Bronchial epithelial cell (primary cell): ENCODE measurements around the gene PKDCC. TPM values are rescaled to one million over a fixed set of nuclear protein-coding genes. Genes with fewer than 3 reads are reported as not detected.

ENCODE experiments used
- DNase-seq: peaks from one replicate; pipeline ENCODE4 v3.0.0-alpha.2; 2010; ENCODE audit warnings: low read depth
- FAIRE-seq: peaks from 2 replicates; lab custom pipeline; 2011; peaks lifted over from hg19 to GRCh38; lab: Jason Lieb, UNC
- H3K27me3 ChIP-seq: 2 replicates; pipeline ENCODE4 v1.5.1; 2011; ENCODE audit warnings: low read length; ENCODE audit not compliant: control insufficient read depth, insufficient read depth
- H3K36me3 ChIP-seq: 2 replicates; pipeline ENCODE4 v1.5.1; 2011; ENCODE audit warnings: low read length; ENCODE audit not compliant: control insufficient read depth, insufficient read depth
- H3K4me3 ChIP-seq: 2 replicates; pipeline ENCODE4 v1.5.1; 2011; ENCODE audit warnings: mild to moderate bottlenecking, low read depth, low read length, control low read depth
- CTCF ChIP-seq: IDR thresholded peaks from 2 replicates; pipeline ENCODE4 v1.5.1; 2011; ENCODE audit warnings: mild to moderate bottlenecking, moderate library complexity, low read length, control low read depth, inconsistent platforms; ENCODE audit not compliant: insufficient read depth, severe bottlenecking
- total RNA-seq: library from RNA; depleted of rRNA; stranded (reverse); fragments of >200 nt; gene quantifications from 2 replicates; pipeline ENCODE4 v1.2.1, GENCODE V29; 2014

Gene PKDCC
- total RNA-seq, 1 donor from 2014 or later: 0.79 TPM

- no peak for TF ChIP-seq CTCF
- Histone ChIP-seq H3K27me3 (no peaks in the 10 kb centered on the region), H3K4me3 (no peak overlapping the region), H3K36me3 (no peaks in the 10 kb centered on the region)
- no peak for DNase-seq
- FAIRE-seq: no peak
Measured at GRCh38 chr2:42085706-42086487, 38.1 kb downstream of the PKDCC start.

GRCh38 chr2:42086500-42086953, 38.7 kb downstream of the PKDCC start:
- Histone ChIP-seq H3K27me3 (no peaks in the 10 kb centered on the region), H3K36me3 (no peaks in the 10 kb centered on the region), H3K4me3 (no peak overlapping the region)
- peak; percentile 72 for TF ChIP-seq CTCF
- DNase-seq (peak; percentile 51), FAIRE-seq (no peak)

- FAIRE-seq: no peak
- H3K36me3 ChIP-seq: no peaks in the 10 kb centered on the region
Measured at GRCh38 chr2:42087137-42087856, 39.5 kb downstream of the PKDCC start.

GRCh38 chr2:42087857-42088195, 40.0 kb downstream of the PKDCC start:
- TF ChIP-seq CTCF: no peak
- Histone ChIP-seq H3K4me3 (no peak overlapping the region), H3K36me3 (no peaks in the 10 kb centered on the region)

More at GRCh38 chr2:42087137-42087856, 39.5 kb downstream of the PKDCC start:
- no peak for DNase-seq
- no peak overlapping the region for H3K4me3 ChIP-seq
- TF ChIP-seq CTCF: no peak
- H3K27me3 ChIP-seq: no peaks in the 10 kb centered on the region

GRCh38 chr2:42089340-42089925, 41.6 kb downstream of the PKDCC start:
- DNase-seq (peak; percentile 36), FAIRE-seq (no peak)
- H3K4me3 ChIP-seq: no peak overlapping the region
- peak; percentile 80 for TF ChIP-seq CTCF
- H3K27me3 ChIP-seq: no peaks in the 10 kb centered on the region
- no peaks in the 10 kb centered on the region for H3K36me3 ChIP-seq

More at GRCh38 chr2:42087857-42088195, 40.0 kb downstream of the PKDCC start:
- FAIRE-seq (no peak), DNase-seq (no peak)
- H3K27me3 ChIP-seq: no peaks in the 10 kb centered on the region
